ENCODE data around the gene SORL1.

SORL1 gene

DNA sequence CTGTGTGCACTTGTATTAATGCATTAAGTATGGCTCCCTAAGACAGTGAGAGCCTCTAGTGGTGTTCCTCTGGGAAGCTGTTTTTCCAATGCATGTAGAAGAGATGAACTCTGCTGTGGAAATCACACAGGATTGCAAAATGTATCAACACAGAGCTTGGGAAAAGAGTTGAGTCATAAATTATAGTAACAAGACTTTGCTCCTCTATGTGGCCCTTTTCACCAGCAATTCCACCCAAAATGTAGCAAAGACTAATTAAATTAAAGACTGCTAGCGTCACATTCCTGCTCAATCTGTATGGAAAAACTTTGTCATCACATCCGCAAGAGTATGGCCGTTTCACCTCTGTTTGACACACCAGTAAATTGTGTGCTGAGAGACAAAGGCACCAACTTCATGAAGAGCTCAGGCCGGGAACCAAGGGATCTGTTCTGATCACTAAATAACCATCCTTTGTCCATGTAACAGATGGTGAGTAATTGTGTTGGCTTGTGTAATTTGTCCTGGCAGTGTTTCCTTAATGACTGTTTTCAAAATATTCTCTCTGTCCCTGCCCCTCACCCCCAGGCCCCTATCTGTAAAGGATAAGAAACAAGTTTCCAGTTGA is 209.9 kb downstream of the SORL1 start:
- peak; percentile 71 for DNase-seq

- no peak for DNase-seq
Observed at GRCh38 chr11:121664144-121664543, 212.0 kb downstream of the SORL1 start.

- DNase-seq: no peak
Observed at GRCh38 chr11:121665206-121665838, 213.2 kb downstream of the SORL1 start.

DNA sequence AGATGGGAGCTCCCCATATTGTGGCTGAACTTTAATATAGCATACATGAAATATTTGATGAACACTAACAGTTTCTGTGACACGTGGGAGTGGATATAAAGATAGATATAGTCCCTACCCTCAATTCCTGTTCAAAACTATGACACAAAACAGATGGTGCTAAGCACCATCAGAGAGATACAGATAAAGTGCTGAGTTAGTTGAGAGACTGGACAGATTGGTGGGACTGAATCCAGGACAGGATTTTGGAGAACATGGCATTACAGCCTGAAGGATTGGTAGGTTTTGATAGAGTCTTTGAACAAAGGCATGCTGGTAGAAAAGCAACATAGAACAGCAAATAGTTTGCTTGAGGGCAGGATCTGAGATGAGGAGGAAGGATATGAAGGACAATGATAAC is 215.7 kb downstream of the SORL1 start:
- no peak for DNase-seq

DNA sequence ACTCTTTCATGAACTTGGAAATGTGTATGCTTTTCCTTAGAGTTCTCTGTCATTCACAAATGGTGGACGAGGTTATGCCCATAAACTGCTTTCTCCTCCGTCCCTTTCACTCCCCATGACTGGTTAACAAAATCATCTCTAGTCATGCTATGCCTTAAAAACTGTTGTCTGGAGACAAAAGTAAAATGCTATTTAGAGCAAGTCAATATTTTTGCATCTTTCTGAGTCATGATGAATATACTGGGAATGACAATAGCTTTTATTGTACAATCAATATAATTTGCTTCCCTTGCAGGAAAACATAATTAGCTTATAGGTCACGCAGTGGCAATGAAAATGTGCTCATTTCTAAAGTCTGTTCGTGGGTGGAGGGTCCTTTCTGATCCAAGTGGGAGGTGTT is 217.3 kb downstream of the SORL1 start:
- DNase-seq: no peak

DNA sequence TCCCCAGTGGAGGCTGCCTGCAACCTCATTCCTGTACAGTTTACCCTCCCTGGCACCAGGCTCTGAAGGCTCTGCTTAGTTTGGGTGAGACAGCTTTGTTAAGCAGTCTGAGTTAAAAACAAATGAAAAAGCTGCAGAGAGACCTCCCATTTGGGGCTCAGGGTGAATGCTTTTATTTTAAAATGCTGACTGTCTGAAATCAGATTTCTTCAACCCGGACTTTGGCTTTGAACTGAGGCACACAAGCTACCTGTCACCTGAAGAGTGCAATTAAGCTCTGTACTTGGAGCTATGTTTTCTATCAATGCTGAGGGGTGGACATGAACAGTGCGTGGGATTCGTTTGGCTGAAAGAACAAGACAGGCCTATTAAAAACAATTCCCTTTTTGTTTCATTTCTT is 218.2 kb downstream of the SORL1 start:
- DNase-seq: no peak

- DNase-seq: no peak
Observed at GRCh38 chr11:121670805-121671282, 218.7 kb downstream of the SORL1 start.

GRCh38 chr11:121671283-121672168 is 219.4 kb downstream of the SORL1 start:
- no peak for DNase-seq

DNA sequence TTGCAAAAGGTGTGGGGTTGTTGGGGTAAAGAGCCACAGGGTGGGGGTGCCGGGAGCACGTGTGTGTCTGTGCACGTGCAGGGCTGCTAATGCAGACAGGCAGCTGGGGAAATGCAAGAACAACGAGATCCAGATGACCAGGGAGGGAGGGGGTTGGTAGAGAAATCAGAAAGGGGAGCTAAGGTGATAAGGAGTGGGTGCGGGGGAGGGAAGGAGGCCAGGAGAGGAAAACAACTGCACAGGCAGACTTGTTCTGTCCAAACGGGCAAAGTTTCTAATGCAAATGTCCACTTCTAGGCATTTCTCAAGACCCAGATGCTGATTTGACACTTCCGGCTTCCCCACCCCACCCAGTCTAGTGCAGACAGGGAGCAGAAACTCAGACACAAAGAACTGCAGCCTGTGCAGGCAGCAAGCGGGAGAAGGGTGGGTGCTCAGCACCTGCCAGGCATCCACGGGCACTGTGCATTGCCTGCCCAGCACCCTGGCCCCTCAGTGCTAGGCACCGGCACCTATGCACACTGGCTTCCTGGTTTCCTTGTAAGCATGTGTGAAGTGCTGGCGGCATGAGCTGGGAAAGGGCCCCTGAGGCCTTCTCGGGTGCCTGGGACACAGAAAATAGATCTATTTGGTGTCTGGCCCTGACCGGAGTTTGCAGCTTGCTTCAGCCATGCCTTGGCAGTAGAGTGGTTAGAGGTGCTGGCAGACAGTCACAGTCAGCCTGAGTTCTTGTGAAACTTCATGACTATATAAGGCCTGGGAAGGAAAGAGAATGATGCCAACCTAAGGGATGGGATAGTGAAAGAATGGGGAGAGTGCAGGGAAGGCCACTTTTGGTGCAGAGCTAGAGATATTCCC is 220.7 kb downstream of the SORL1 start:
- no peak for DNase-seq

DNA sequence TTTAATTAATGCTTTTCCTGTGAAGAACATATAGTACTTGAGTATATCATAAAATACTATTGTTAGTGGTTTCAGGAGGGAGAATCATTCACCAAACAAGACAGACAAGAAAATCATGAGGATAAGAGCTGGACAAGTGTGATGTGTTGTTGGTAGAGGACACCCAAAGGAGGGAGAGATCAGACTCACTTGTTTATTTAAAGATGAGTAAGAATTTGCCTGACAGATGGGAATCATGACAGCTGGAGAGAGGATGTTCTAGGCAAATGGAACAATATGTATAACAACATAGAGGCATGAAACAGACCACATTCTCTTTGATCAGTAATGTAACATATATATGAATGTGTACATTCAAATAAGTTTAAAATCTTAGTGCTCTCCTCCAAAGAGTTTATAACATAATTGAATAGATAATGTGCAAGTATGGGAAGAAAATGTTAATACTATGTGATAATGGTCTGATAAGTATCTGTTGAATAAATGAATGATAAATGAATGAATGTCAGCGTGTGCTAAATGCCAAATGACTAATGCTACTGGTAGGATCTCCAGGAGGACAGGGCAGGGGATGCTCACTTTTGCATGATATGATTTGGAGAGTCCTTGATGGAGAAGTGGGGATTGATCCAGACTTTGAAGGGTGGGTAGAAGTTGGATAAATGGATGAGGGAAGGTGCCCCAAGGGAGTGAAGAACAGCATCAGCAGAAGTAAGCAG is 229.6 kb downstream of the SORL1 start:
- DNase-seq: no peak

All from EL (cell line).